DOHH2 (cell line): ENCODE data around the gene LCN10.

Source experiments
- H3F3A ChIP-seq: fragments of 200-600 bp; sonication (generic), shearing (Covaris generic); 2 replicates; pipeline ENCODE4 v1.6.0; 2016; ENCODE audit warnings: antibody characterized with exemption, mild to moderate bottlenecking; ENCODE audit not compliant: control insufficient read depth, insufficient read depth
- H3K27ac ChIP-seq: fragments of 200-600 bp; sonication (generic); 2 replicates; pipeline ENCODE4 v1.5.1; 2014; ENCODE audit warnings: low read depth, mild to moderate bottlenecking, low read length, moderate library complexity
- H3K27me3 ChIP-seq: fragments of 200-600 bp; sonication (generic); 2 replicates; pipeline ENCODE4 v1.6.1; 2014; ENCODE audit warnings: mild to moderate bottlenecking, low read length, mixed read lengths; ENCODE audit not compliant: control insufficient read depth
- H3K36me3 ChIP-seq: fragments of 200-600 bp; sonication (generic); 2 replicates; pipeline ENCODE4 v1.6.1; 2014; ENCODE audit warnings: mild to moderate bottlenecking, low read length, moderate library complexity, mixed read lengths; ENCODE audit not compliant: control insufficient read depth
- H3K4me1 ChIP-seq: fragments of 200-600 bp; sonication (generic); 2 replicates; pipeline ENCODE4 v1.6.1; 2014; ENCODE audit warnings: mild to moderate bottlenecking, low read length, mixed read lengths; ENCODE audit not compliant: control insufficient read depth
- H3K4me2 ChIP-seq: fragments of 200-600 bp; sonication (generic); 2 replicates; pipeline ENCODE4 v1.6.0; 2014; ENCODE audit warnings: mild to moderate bottlenecking, low read length, moderate library complexity
- H3K4me3 ChIP-seq: fragments of 200-600 bp; sonication (generic); 2 replicates; pipeline ENCODE4 v1.5.1; 2014; ENCODE audit warnings: mild to moderate bottlenecking, low read length, mixed read lengths
- H3K79me2 ChIP-seq: fragments of 200-600 bp; sonication (generic); 2 replicates; pipeline ENCODE4 v1.6.1; 2014; ENCODE audit warnings: mild to moderate bottlenecking, low read length, mixed read lengths; ENCODE audit not compliant: control insufficient read depth
- H3K9me2 ChIP-seq: fragments of 200-600 bp; sonication (generic); replicated peaks from 2 replicates; pipeline ENCODE4 v1.6.1; 2014; ENCODE audit warnings: mild to moderate bottlenecking, low read length, mixed read lengths; ENCODE audit not compliant: control insufficient read depth
- H3K9me3 ChIP-seq: fragments of 200-600 bp; sonication (generic); 2 replicates; pipeline ENCODE4 v1.6.1; 2014; ENCODE audit warnings: antibody characterized with exemption, low read length, mixed read lengths; ENCODE audit not compliant: control insufficient read depth, insufficient read depth
- H4K20me1 ChIP-seq: fragments of 200-600 bp; sonication (generic); 2 replicates; pipeline ENCODE4 v1.6.0; 2014; ENCODE audit warnings: low read depth, mild to moderate bottlenecking, antibody characterized with exemption, low read length, moderate library complexity; ENCODE audit not compliant: control insufficient read depth, insufficient read depth
- EZH2phosphoT487 ChIP-seq: fragments of 200-600 bp; sonication (generic); IDR thresholded peaks from 2 replicates; pipeline ENCODE4 v1.6.1; 2017; ENCODE audit warnings: borderline replicate concordance, mild to moderate bottlenecking, antibody characterized with exemption, low read length, moderate library complexity, mixed read lengths
- TF ChIP-seq, protein P1 (sequence below): fragments of 200-600 bp; sonication (generic); IDR thresholded peaks from one replicate; pipeline ENCODE4 v1.5.1; 2014; ENCODE audit warnings: antibody characterized with exemption, mild to moderate bottlenecking, low read depth, low read length; ENCODE audit not compliant: poor library complexity, severe bottlenecking

The LCN10 gene

DNA sequence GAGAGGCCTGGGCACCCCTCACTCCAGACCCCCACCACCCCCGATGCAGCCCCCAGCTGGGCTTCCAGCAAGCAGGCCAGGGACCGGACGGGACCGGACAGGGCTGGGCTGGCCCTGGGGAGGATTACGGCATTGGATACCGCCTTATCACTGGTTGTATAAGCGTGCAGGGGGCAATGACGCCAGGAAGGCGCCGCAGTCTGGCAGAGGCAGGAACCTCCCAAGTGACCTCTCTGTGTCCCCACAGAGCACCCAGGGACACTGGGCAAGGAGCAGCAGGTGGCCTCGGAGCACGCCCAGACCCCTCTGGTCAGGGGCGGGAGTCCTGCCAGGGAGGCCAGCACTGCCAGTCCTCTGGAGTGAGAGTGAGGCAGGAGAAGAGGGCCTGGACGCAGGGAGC, 22.3 kb upstream of the LCN10 start:
- Histone ChIP-seq H3K36me3 (no peaks in the 10 kb centered on the region), H3F3A (peaks cover 13% of the 10 kb centered on the region), H3K9me2 (no peaks in the 10 kb centered on the region), H4K20me1 (no peaks in the 10 kb centered on the region), H3K4me3 (no peak overlapping the region), H3K27me3 (peaks cover 17% of the 10 kb centered on the region), H3K4me1 (peaks cover 45% of the 10 kb centered on the region), H3K79me2 (no peaks in the 10 kb centered on the region), H3K27ac (no peak overlapping the region), H3K9me3 (no peaks in the 10 kb centered on the region), H3K4me2 (no peak overlapping the region)
- TF ChIP-seq, protein P1, sequence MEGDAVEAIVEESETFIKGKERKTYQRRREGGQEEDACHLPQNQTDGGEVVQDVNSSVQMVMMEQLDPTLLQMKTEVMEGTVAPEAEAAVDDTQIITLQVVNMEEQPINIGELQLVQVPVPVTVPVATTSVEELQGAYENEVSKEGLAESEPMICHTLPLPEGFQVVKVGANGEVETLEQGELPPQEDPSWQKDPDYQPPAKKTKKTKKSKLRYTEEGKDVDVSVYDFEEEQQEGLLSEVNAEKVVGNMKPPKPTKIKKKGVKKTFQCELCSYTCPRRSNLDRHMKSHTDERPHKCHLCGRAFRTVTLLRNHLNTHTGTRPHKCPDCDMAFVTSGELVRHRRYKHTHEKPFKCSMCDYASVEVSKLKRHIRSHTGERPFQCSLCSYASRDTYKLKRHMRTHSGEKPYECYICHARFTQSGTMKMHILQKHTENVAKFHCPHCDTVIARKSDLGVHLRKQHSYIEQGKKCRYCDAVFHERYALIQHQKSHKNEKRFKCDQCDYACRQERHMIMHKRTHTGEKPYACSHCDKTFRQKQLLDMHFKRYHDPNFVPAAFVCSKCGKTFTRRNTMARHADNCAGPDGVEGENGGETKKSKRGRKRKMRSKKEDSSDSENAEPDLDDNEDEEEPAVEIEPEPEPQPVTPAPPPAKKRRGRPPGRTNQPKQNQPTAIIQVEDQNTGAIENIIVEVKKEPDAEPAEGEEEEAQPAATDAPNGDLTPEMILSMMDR: no peak
- TF ChIP-seq EZH2phosphoT487: no peak

DNA sequence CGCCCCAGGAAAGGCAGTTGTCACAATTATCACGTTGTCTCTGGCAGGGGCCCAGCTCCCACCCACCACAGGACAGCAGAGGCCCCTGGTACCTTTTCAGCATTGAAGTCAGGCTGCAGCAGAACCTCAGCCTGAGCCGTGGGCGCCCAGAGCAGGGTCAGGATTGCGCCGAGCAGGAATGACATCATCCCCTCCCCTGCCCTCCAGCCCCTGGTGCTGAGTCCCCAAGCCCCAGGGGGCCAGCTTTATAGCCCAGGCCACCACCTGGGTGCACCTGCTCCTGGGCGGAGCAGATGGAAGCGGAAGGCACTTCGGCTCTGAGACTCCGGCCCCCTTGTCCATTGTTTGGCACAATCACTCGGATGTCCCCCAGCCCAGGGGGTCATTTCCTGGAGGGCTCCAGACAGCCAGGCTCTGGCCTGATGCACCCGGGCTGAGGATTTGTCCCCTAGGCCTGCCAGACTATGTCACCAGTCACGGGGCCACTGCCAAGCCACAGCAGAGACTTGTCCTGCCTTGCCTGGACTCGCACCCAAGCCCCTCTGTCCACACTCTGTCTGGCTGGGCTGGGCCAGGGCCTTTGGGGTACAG, 21.7 kb upstream of the LCN10 start, which contains the start of gene LCN15:
Gene LCN15, minus strand, starts transcription at position 218 of the 591 bp plus-strand sequence. Its CDS starts 30 bp downstream, at position 188.
- peaks cover 45% of the 10 kb centered on the region for H3K4me1 ChIP-seq
- H3K27ac ChIP-seq: no peak within 1 kb of the TSS
- H3K9me3 ChIP-seq: no peaks in the 10 kb centered on the region
- no peaks in the 10 kb centered on the region for H3K79me2 ChIP-seq
- H3K36me3 ChIP-seq: no peaks in the 10 kb centered on the region
- H3F3A ChIP-seq: peaks cover 13% of the 10 kb centered on the region
- H3K9me2 ChIP-seq: no peaks in the 10 kb centered on the region
- TF ChIP-seq, protein P1: no peak
- TF ChIP-seq EZH2phosphoT487: no peak
- H3K4me2 ChIP-seq: no peak within 1 kb of the TSS
- no peaks in the 10 kb centered on the region for H4K20me1 ChIP-seq
- no peak within 1 kb of the TSS for H3K4me3 ChIP-seq
- peaks cover 17% of the 10 kb centered on the region for H3K27me3 ChIP-seq

GRCh38 chr9:136763649-136764035, 20.9 kb upstream of the LCN10 start:
- TF ChIP-seq EZH2phosphoT487: no peak
- TF ChIP-seq, protein P1: no peak
- H3F3A ChIP-seq: peaks cover 13% of the 10 kb centered on the region
- no peak overlapping the region for H3K4me3 ChIP-seq
- H3K9me3 ChIP-seq: no peaks in the 10 kb centered on the region
- H3K4me2 ChIP-seq: no peak overlapping the region
- peaks cover 17% of the 10 kb centered on the region for H3K27me3 ChIP-seq
- no peak overlapping the region for H3K27ac ChIP-seq
- H4K20me1 ChIP-seq: no peaks in the 10 kb centered on the region
- no peaks in the 10 kb centered on the region for H3K36me3 ChIP-seq
- H3K79me2 ChIP-seq: no peaks in the 10 kb centered on the region
- H3K4me1 ChIP-seq: peaks cover 49% of the 10 kb centered on the region
- no peaks in the 10 kb centered on the region for H3K9me2 ChIP-seq
